ENCODE data around the gene CHRNA4. TPM values are rescaled to one million over a fixed set of nuclear protein-coding genes. Genes with fewer than 3 reads are reported as not detected.

CHRNA4 gene
- total and polyA plus RNA-seq, 2 of the 4 experiments (the other 2 are of a cell fraction), result not detected

DNA sequence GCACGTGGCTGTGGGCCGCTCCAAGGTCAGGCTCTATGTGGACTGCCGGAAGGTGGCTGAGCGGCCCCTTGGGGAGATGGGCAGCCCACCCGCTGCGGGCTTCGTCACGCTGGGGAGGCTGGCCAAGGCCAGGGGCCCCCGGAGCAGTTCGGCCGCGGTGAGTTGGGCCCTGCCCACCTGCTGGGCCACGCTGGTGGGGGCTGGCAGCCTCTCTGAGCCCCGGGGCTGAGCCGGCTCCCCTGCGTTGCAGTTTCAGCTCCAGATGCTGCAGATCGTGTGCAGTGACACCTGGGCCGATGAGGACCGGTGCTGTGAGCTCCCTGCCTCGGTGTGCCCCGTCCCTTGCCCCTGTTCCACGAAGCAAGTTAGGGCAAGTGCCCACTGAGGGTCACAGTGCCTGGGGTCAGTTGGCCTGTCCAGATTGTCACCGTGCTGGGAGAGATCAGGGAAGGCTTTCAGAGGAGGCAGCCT is 41.1 kb downstream of the CHRNA4 start:
- no peak for ATAC-seq (ENCODE audit: low read depth)
- Histone ChIP-seq H2BK5ac (ENCODE audit: low read depth, low read length, poor library complexity, severe bottlenecking) (no peak overlapping the region), H3K4me1 (ENCODE audit: control insufficient read depth, insufficient read depth, low read length) (peaks cover 7% of the 10 kb centered on the region; the same call in 1 of the 2 replicates), H2BK15ac (ENCODE audit: low read depth, low read length) (no peak overlapping the region), H4K20me1 (ENCODE audit: insufficient read depth, low read length) (no peaks in the 10 kb centered on the region), H3K18ac (ENCODE audit: low read depth, low read length) (no peak overlapping the region), H3K56ac (ENCODE audit: extremely low read depth, insufficient read depth, low read length) (no peak overlapping the region), H3K4ac (ENCODE audit: low read depth, low read length) (no peak overlapping the region), H2BK120ac (ENCODE audit: low read depth, low read length) (no peak overlapping the region), H3K14ac (replicated peaks; ENCODE audit: low read depth, low read length) (no peak overlapping the region), H3K23ac (ENCODE audit: low read depth, low read length) (no peak overlapping the region), H2AK9ac (replicated peaks; ENCODE audit: low read depth, low read length, poor library complexity) (no peak overlapping the region), H4K5ac (ENCODE audit: low read depth, low read length) (no peak overlapping the region), H3K9me1 (ENCODE audit: insufficient read depth, low read length) (no peaks in the 10 kb centered on the region), H3K36me3 (ENCODE audit: control insufficient read depth, insufficient read depth, low read length) (no peaks in the 10 kb centered on the region), H2BK20ac (ENCODE audit: low read depth, low read length) (no peak overlapping the region), H3K27me3 (ENCODE audit: control insufficient read depth, insufficient read depth, low read length) (peaks cover 51% of the 10 kb centered on the region), H2AFZ (replicated peaks; ENCODE audit: low read length, poor library complexity) (no peak overlapping the region), H4K91ac (ENCODE audit: insufficient read depth, low read depth, low read length) (no peak overlapping the region), H3K9ac (ENCODE audit: low read depth, low read length) (no peak overlapping the region), H3K27ac (ENCODE audit: insufficient read depth, low read length) (no peak overlapping the region), H3K4me3 (ENCODE audit: insufficient read depth, low read depth, low read length) (no peak overlapping the region), H3K79me1 (ENCODE audit: low read depth in 1 of 2, low read length in 2 of 2) (no peaks in the 10 kb centered on the region), H3K9me3 (ENCODE audit: control insufficient read depth, insufficient read depth, low read length) (no peaks in the 10 kb centered on the region), H2AK5ac (ENCODE audit: low read depth, low read length) (no peak overlapping the region), H3K4me2 (ENCODE audit: low read depth, low read length) (no peak overlapping the region), H4K8ac (ENCODE audit: low read depth in 2 of 2, low read length in 2 of 2) (no peak overlapping the region)
- BruUV-seq (replicated peaks), result no TSS peak
- in situ Hi-C loops (cut with MboI; ENCODE audit: low sequenced_read_pairs) (no loop called here), intact Hi-C loops (cut with micrococcal nuclease) (no loop called here), dilution Hi-C loops (cut with HindIII; ENCODE audit: low sequenced_read_pairs, unreplicated experiment) (no loop called here)
- no peak for DNase-seq
- WGBS, 2 experiments (ENCODE audit: extremely low coverage in 2 of 2, insufficient read length in 1 of 2), result 86% methylated on average over 15 of the region's 23 CpGs; no CpG with 5 or more reads in 1 of the 2 experiments
- ChIA-PET POLR2A (ENCODE audit: unreplicated experiment) (no interaction called here), CTCF (no interaction called here)
- TF ChIP-seq, protein P1, sequence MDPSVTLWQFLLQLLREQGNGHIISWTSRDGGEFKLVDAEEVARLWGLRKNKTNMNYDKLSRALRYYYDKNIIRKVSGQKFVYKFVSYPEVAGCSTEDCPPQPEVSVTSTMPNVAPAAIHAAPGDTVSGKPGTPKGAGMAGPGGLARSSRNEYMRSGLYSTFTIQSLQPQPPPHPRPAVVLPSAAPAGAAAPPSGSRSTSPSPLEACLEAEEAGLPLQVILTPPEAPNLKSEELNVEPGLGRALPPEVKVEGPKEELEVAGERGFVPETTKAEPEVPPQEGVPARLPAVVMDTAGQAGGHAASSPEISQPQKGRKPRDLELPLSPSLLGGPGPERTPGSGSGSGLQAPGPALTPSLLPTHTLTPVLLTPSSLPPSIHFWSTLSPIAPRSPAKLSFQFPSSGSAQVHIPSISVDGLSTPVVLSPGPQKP (IDR thresholded peaks at IDR 0.05; ENCODE audit: borderline replicate concordance, low read depth, low read length), result no peak
